Measurements from ENCODE around the gene ST6GALNAC6. TPM values are rescaled to one million over a fixed set of nuclear protein-coding genes. Genes with fewer than 3 reads are reported as not detected.

Gene ST6GALNAC6
- total and polyA plus RNA-seq, 2 of the 4 experiments (the other 2 are of a cell fraction): 35.7 to 48.6 TPM

DNA sequence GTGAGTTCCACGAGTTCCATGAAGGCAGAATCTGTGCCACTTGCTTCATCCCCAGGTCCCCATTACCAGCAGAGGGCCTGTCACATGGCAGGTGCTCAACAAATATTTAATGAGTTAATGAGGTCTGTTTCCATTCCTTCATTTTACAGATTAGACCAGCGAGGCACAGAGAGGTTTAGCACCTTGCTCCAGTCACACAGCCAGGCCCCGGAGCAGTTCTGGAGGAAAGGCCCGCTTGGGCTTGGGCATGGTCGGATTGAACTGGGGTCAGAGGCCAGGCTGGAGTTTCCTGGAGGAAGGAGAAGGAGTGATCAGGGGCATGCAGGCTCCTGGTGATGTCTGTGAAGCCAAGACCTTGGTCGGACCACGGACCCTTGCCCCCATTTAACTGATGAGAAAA lies 21.4 kb upstream of the ST6GALNAC6 start:
- 100% methylated on average over 2 of the region's 7 CpGs; no CpG with 5 or more reads in 1 of the 2 experiments for WGBS, 2 experiments (ENCODE audit: extremely low coverage in 2 of 2, insufficient read length in 1 of 2)
- H3K4me2 ChIP-seq (ENCODE audit: low read depth, low read length): no peak overlapping the region
- BruUV-seq (replicated peaks): no TSS peak
- H3K27me3 ChIP-seq (ENCODE audit: control insufficient read depth, insufficient read depth, low read length): no peaks in the 10 kb centered on the region
- H2AFZ ChIP-seq (replicated peaks; ENCODE audit: low read length, poor library complexity): peak overlapping the region; percentile 5
- intact Hi-C loops (cut with micrococcal nuclease) (loop anchor here (1.0 to 10.0 kb wide), 4 partner anchors 185 to 716 kb away; partner anchors contain the start of gene TOR2A), in situ Hi-C loops (cut with MboI; ENCODE audit: low sequenced_read_pairs) (loop anchor here (5.0 kb wide), 1 partner anchor 333 kb away; no protein-coding TSS in a partner anchor), dilution Hi-C loops (cut with HindIII; ENCODE audit: low sequenced_read_pairs, unreplicated experiment) (no loop called here)
- no peak overlapping the region for H3K4me3 ChIP-seq (ENCODE audit: insufficient read depth, low read depth, low read length)
- no peak overlapping the region for H2BK5ac ChIP-seq (ENCODE audit: low read depth, low read length, poor library complexity, severe bottlenecking)
- H4K8ac ChIP-seq (ENCODE audit: low read depth in 2 of 2, low read length in 2 of 2): no peak overlapping the region
- no peak overlapping the region for H3K56ac ChIP-seq (ENCODE audit: extremely low read depth, insufficient read depth, low read length)
- H3K14ac ChIP-seq (replicated peaks; ENCODE audit: low read depth, low read length): no peak overlapping the region
- no peaks in the 10 kb centered on the region for H3K9me3 ChIP-seq (ENCODE audit: control insufficient read depth, insufficient read depth, low read length)
- peaks cover 10% of the 10 kb centered on the region for H4K20me1 ChIP-seq (ENCODE audit: insufficient read depth, low read length)
- H3K9me1 ChIP-seq (ENCODE audit: insufficient read depth, low read length): peaks cover 19% of the 10 kb centered on the region
- H2BK15ac ChIP-seq (ENCODE audit: low read depth, low read length): peak overlapping the region; percentile 63; the same call in 1 of the 3 replicates
- peaks cover 30% of the 10 kb centered on the region for H3K4me1 ChIP-seq (ENCODE audit: control insufficient read depth, insufficient read depth, low read length)
- no peaks in the 10 kb centered on the region for H3K36me3 ChIP-seq (ENCODE audit: control insufficient read depth, insufficient read depth, low read length)
- peak overlapping the region; percentile 70 for H2AK5ac ChIP-seq (ENCODE audit: low read depth, low read length)
- no peak overlapping the region for H3K27ac ChIP-seq (ENCODE audit: insufficient read depth, low read length)
- no peak overlapping the region for H3K23ac ChIP-seq (ENCODE audit: low read depth, low read length)
- DNase-seq (no peak), ATAC-seq (ENCODE audit: low read depth) (no peak)
- H3K9ac ChIP-seq (ENCODE audit: low read depth, low read length): no peak overlapping the region
- H2AK9ac ChIP-seq (replicated peaks; ENCODE audit: low read depth, low read length, poor library complexity): peak overlapping the region; percentile 6
- H2BK20ac ChIP-seq (ENCODE audit: low read depth, low read length): peak overlapping the region; percentile 65
- no peak for TF ChIP-seq BHLHE40 (IDR thresholded peaks at IDR 0.05; ENCODE audit: low read depth, low read length)
- no peak for TF ChIP-seq CEBPB (IDR thresholded peaks at IDR 0.05; ENCODE audit: low read depth, low read length)
- TF ChIP-seq NFE2L2 (IDR thresholded peaks at IDR 0.05; ENCODE audit: low read depth, low read length): no peak
- TF ChIP-seq, protein P1, sequence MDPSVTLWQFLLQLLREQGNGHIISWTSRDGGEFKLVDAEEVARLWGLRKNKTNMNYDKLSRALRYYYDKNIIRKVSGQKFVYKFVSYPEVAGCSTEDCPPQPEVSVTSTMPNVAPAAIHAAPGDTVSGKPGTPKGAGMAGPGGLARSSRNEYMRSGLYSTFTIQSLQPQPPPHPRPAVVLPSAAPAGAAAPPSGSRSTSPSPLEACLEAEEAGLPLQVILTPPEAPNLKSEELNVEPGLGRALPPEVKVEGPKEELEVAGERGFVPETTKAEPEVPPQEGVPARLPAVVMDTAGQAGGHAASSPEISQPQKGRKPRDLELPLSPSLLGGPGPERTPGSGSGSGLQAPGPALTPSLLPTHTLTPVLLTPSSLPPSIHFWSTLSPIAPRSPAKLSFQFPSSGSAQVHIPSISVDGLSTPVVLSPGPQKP (IDR thresholded peaks at IDR 0.05; ENCODE audit: borderline replicate concordance, low read depth, low read length): no peak
- no peak for TF ChIP-seq POLR2A (IDR thresholded peaks at IDR 0.05; ENCODE audit: low read depth, low read length)
- no peak for TF ChIP-seq RCOR1 (IDR thresholded peaks at IDR 0.05; ENCODE audit: insufficient replicate concordance, low read length)
- TF ChIP-seq, protein P2, sequence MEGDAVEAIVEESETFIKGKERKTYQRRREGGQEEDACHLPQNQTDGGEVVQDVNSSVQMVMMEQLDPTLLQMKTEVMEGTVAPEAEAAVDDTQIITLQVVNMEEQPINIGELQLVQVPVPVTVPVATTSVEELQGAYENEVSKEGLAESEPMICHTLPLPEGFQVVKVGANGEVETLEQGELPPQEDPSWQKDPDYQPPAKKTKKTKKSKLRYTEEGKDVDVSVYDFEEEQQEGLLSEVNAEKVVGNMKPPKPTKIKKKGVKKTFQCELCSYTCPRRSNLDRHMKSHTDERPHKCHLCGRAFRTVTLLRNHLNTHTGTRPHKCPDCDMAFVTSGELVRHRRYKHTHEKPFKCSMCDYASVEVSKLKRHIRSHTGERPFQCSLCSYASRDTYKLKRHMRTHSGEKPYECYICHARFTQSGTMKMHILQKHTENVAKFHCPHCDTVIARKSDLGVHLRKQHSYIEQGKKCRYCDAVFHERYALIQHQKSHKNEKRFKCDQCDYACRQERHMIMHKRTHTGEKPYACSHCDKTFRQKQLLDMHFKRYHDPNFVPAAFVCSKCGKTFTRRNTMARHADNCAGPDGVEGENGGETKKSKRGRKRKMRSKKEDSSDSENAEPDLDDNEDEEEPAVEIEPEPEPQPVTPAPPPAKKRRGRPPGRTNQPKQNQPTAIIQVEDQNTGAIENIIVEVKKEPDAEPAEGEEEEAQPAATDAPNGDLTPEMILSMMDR (conservative IDR thresholded peaks at IDR 0.05; ENCODE audit: low read depth, low read length): no peak
- TF ChIP-seq, protein P3, sequence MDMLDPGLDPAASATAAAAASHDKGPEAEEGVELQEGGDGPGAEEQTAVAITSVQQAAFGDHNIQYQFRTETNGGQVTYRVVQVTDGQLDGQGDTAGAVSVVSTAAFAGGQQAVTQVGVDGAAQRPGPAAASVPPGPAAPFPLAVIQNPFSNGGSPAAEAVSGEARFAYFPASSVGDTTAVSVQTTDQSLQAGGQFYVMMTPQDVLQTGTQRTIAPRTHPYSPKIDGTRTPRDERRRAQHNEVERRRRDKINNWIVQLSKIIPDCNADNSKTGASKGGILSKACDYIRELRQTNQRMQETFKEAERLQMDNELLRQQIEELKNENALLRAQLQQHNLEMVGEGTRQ (IDR thresholded peaks at IDR 0.05; ENCODE audit: low read depth, low read length): no peak
- no peak for TF ChIP-seq SMC3 (IDR thresholded peaks at IDR 0.05; ENCODE audit: low read depth, low read length)
- no peak for TF ChIP-seq MAZ (IDR thresholded peaks at IDR 0.05; ENCODE audit: borderline replicate concordance, low read depth, low read length)
- TF ChIP-seq MAFK (IDR thresholded peaks at IDR 0.05; ENCODE audit: low read depth, low read length): no peak
- no peak for TF ChIP-seq RFX5 (IDR thresholded peaks at IDR 0.05; ENCODE audit: low read depth, low read length)
- no peak for TF ChIP-seq CHD1 (IDR thresholded peaks at IDR 0.05; ENCODE audit: low read depth, low read length)
- TF ChIP-seq FOS (IDR thresholded peaks at IDR 0.05; ENCODE audit: low read depth, low read length): no peak
- no peak for TF ChIP-seq RAD21 (IDR thresholded peaks at IDR 0.05; ENCODE audit: low read length)
- no peak for TF ChIP-seq MXI1 (IDR thresholded peaks at IDR 0.05; ENCODE audit: borderline replicate concordance, low read depth, low read length)
- no peak overlapping the region for H4K5ac ChIP-seq (ENCODE audit: low read depth, low read length)
- H3K18ac ChIP-seq (ENCODE audit: low read depth, low read length): no peak overlapping the region
- peak overlapping the region; percentile 54; the same call in 1 of the 2 replicates for H2BK120ac ChIP-seq (ENCODE audit: low read depth, low read length)
- H3K4ac ChIP-seq (ENCODE audit: low read depth, low read length): peak overlapping the region; percentile 75
- CTCF ChIA-PET: interaction anchor here (0.8 to 1.1 kb wide), 3 partner anchors 177 to 331 kb away, joined by 3 to 4 read pairs (median 4); partner anchors contain the start of gene TOR2A
- POLR2A ChIA-PET (ENCODE audit: unreplicated experiment): no interaction called here
- peaks cover 4 to 21% of the 10 kb centered on the region in 2 experiments for H3K79me1 ChIP-seq (ENCODE audit: low read depth in 1 of 2, low read length in 2 of 2)
- peak overlapping the region; percentile 18; the same call in 1 of the 2 replicates for H4K91ac ChIP-seq (ENCODE audit: insufficient read depth, low read depth, low read length)

Data from IMR-90 (cell line).